Activated naive CD8-positive, alpha-beta T cell treated with anti-CD3 and anti-CD28 coated beads for 36 hours (primary cell): Measurements from ENCODE around the gene SLC7A5. TPM values are rescaled to one million over a fixed set of nuclear protein-coding genes. Genes with fewer than 3 reads are reported as not detected.
"Not testable (repeated sequence)": the region's sequence is repeated elsewhere in the genome, so short reads cannot be mapped to it uniquely, and the experiment has no call there.

Experiments
- DNase-seq: peaks from one replicate; pipeline ENCODE4 v3.0.0; 2021
- H3K27ac Mint-ChIP-seq: one replicate; pipeline ENCODE4 v1.8.0; 2022; ENCODE audit warnings: mild to moderate bottlenecking, moderate library complexity, mixed read lengths
- H3K27me3 Mint-ChIP-seq: one replicate; pipeline ENCODE4 v1.8.0; 2022; ENCODE audit warnings: mild to moderate bottlenecking, mixed read lengths
- H3K36me3 Mint-ChIP-seq: one replicate; pipeline ENCODE4 v1.8.0; 2021; ENCODE audit warnings: mild to moderate bottlenecking, mixed read lengths
- H3K4me1 Mint-ChIP-seq: one replicate; pipeline ENCODE4 v1.8.0; 2021; ENCODE audit warnings: mixed read lengths
- H3K4me3 Mint-ChIP-seq: one replicate; pipeline ENCODE4 v1.8.0; 2022; ENCODE audit warnings: mild to moderate bottlenecking, moderate library complexity, mixed read lengths
- H3K9me3 Mint-ChIP-seq: one replicate; pipeline ENCODE4 v1.8.0; 2022; ENCODE audit warnings: mixed read lengths
- total RNA-seq, 2 experiments: library from RNA; stranded (reverse); gene quantifications; one replicate each; pipeline ENCODE4 v1.2.3, GENCODE V29; 2021

SLC7A5 gene
- total RNA-seq, 2 experiments from 2014 or later: 298 to 301 TPM

- no peak for DNase-seq
- Mint-ChIP-seq H3K27ac (peak overlapping the region; percentile 60), H3K9me3 (no peaks in the 10 kb centered on the region), H3K4me1 (peaks cover 2% of the 10 kb centered on the region), H3K4me3 (no peak overlapping the region), H3K27me3 (peaks cover 3% of the 10 kb centered on the region), H3K36me3 (peaks cover 14% of the 10 kb centered on the region)
Observed at GRCh38 chr16:87828907-87829621, 40.2 kb downstream of the SLC7A5 start.

DNA sequence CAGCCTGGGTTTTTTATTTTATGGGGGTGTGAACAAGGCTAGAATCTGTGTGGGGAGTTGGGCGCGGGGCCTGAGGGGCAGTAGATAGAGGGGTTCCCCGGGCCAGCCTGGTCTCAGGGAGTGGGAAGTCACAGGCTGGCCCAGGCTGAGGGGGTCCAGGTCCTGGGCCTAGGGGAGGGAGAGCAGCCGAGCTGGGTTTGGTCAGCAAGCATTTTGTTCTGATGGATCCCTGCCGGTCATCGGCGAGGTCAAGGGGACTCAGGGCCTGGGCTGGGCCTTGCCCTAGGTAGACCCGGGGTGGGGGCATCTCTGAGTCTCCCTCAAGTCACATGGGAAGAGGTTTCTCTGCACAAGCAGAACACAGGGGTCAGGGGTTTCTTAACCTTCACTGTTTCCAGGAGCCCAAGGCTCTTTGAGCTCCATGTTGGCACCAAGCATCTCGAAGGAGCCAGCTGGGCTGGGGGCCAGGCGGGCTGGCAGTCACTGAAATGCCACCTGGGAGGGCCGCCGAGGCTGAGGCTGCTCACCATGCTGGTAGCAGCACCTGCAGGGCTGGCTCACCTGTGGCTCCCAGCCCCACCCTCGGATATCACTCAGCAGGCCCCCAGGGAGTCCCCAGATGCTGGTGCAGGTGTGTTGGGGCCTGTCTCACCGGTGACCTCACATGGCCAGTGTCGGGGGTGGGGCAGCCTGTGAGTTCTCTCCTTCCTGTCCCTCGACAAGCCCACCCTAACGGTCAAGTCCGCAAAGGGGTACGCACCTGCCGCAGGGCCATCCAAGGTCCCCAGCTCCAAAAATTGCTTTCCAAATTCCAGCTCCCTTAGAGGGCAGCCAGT, 41.0 kb downstream of the SLC7A5 start:
- Mint-ChIP-seq H3K36me3 (peaks cover 13% of the 10 kb centered on the region), H3K27ac (no peak overlapping the region), H3K27me3 (peaks cover 3% of the 10 kb centered on the region), H3K4me1 (peaks cover 2% of the 10 kb centered on the region), H3K4me3 (no peak overlapping the region), H3K9me3 (no peaks in the 10 kb centered on the region)
- no peak for DNase-seq

DNA sequence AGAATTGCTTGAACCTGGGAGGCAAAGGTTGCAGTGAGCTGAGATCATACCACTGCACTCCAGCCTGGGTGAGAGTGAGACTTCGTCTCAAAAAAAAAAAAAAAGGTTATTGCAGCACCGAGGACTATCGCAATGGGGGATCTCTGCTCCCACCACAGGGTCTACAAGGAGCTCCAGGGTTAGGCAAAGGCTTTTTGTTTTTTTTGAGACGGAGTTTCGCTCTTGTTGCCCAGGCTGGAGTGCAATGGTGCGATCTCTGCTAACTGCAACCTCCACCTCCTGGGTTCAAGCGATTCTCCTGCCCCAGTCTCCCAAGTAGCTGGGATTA, 41.8 kb downstream of the SLC7A5 start:
- not testable (repeated sequence) for H3K4me1 Mint-ChIP-seq, H3K27me3 Mint-ChIP-seq, H3K9me3 Mint-ChIP-seq, DNase-seq, H3K4me3 Mint-ChIP-seq
- H3K27ac Mint-ChIP-seq: peak overlapping the region; percentile 63
- H3K36me3 Mint-ChIP-seq: peaks cover 13% of the 10 kb centered on the region

DNA sequence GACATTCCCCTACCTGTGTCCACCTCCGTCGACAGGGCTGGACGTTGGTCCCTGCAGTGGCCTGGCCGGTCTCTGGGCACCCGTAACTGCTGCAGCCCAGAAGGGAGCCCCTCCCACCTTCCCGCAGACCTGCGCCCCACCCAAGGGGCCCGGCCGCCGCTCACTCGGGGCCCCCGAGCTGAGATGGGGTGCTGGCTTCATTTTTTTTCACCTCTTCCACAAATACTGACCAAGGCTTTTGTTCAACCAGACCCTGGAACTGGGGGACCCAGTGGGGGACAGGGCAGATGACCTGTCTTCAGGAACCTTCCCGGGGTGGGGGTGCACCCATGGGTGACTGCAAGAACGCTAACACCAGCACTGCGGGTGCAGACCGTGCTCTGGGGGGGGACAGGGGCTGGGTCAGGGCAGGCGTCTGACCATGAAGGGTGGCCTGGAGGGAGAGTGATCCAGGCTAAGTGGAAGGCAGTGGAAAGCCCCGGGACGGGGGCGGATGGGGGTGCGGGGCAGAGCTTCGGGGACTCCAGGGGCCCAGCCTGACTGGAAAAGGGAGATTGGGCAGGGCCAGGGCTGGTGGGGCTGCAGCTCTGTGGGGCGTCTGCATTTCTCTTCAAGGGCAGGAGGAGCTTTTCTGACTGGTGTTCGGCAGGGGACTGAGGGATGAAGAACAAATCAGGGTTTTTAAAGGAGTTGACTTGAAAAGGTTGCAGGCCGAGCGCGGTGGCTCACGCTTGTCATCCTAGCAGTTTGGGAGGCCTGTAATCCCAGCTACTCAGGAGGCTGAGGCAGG, 42.3 kb downstream of the SLC7A5 start:
- Mint-ChIP-seq H3K9me3 (no peaks in the 10 kb centered on the region), H3K36me3 (peaks cover 13% of the 10 kb centered on the region), H3K27me3 (peaks cover 3% of the 10 kb centered on the region), H3K4me1 (peaks cover 2% of the 10 kb centered on the region), H3K27ac (peak overlapping the region; percentile 63), H3K4me3 (peak overlapping the region; percentile 14)
- no peak for DNase-seq

DNA sequence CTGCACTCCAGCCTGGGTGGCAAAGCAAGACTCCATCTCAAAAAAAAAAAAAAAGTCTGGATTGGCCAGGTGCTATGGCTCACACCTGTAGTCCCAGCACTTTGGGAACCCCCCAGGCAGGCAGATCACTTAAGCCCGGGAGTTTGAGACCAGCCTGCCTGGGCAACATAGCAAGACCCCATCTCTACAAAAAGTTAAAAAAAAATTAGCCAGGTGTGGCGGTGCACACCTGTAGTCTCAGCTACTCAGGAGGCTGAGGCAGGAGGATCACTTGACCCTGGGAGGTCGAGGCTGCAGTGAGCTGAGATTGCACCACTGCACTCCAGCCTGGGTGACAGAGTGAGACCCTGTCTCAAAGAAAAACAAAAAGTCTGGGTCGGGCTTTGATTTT, 42.9 kb downstream of the SLC7A5 start:
- peaks cover 11% of the 10 kb centered on the region for H3K36me3 Mint-ChIP-seq
- not testable (repeated sequence) for H3K9me3 Mint-ChIP-seq, H3K27ac Mint-ChIP-seq, H3K27me3 Mint-ChIP-seq, H3K4me1 Mint-ChIP-seq, DNase-seq
- peak overlapping the region; percentile 18 for H3K4me3 Mint-ChIP-seq

GRCh38 chr16:87825842-87826120, 43.5 kb downstream of the SLC7A5 start:
- H3K36me3 Mint-ChIP-seq: not testable (repeated sequence)

GRCh38 chr16:87824991-87825841, 44.1 kb downstream of the SLC7A5 start:
- H3K9me3 Mint-ChIP-seq: no peaks in the 10 kb centered on the region
- no peak for DNase-seq
- no peak overlapping the region for H3K4me3 Mint-ChIP-seq
- peaks cover 2% of the 10 kb centered on the region for H3K27me3 Mint-ChIP-seq
- H3K4me1 Mint-ChIP-seq: peaks cover 8% of the 10 kb centered on the region
- peaks cover under 1% of the 10 kb centered on the region for H3K36me3 Mint-ChIP-seq
- H3K27ac Mint-ChIP-seq: peak overlapping the region; percentile 61

More at GRCh38 chr16:87825842-87826120, 43.5 kb downstream of the SLC7A5 start:
- H3K27me3 Mint-ChIP-seq, DNase-seq, H3K9me3 Mint-ChIP-seq, H3K4me3 Mint-ChIP-seq, H3K4me1 Mint-ChIP-seq, H3K27ac Mint-ChIP-seq: not testable (repeated sequence)

- Mint-ChIP-seq H3K4me1 (peaks cover 6% of the 10 kb centered on the region), H3K36me3 (no peaks in the 10 kb centered on the region), H3K9me3 (no peaks in the 10 kb centered on the region), H3K27me3 (no peaks in the 10 kb centered on the region), H3K4me3 (no peak overlapping the region), H3K27ac (peak overlapping the region; percentile 38)
- no peak for DNase-seq
Observed at GRCh38 chr16:87824016-87824990, 45.0 kb downstream of the SLC7A5 start.

DNA sequence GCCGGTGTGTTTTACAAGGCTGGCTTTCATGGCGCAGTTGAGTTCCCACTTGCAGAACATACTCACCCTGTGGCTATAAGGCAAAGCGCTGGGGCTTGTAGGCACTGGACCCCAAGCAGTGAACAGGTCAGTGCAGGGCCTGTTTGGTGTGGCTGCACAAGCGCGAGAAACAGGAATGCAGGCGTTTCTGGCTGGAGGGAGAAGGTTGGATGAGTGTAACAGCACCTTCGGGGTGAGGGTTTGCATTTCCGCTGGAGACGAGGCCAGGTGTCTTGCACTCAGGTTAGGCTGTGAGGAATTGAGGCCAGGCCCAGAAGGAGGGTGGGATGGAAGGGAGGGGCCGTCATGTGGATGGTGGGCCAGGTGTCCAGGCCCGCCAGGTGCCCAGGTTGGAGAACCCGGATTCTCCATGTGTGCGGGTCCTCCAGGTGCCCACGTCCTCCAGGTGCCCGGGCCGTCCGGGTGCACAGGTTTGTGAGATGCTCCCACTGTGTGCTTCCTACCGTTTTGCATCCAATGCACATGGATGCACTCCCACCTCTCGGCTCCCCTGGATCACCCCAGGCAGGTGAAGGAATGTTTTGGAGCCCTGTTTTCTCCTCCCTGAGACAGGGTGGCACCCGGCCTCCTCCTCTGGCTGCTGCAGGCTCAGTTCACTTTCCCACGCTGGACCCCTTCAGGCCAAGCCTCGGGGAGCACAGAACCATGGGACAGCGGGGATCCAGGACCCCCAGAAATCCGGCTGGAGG, 46.0 kb downstream of the SLC7A5 start:
- H3K4me3 Mint-ChIP-seq: no peak overlapping the region
- no peak for DNase-seq
- H3K36me3 Mint-ChIP-seq: no peaks in the 10 kb centered on the region
- H3K9me3 Mint-ChIP-seq: peaks cover under 1% of the 10 kb centered on the region
- no peaks in the 10 kb centered on the region for H3K27me3 Mint-ChIP-seq
- H3K27ac Mint-ChIP-seq: no peak overlapping the region
- H3K4me1 Mint-ChIP-seq: peaks cover 6% of the 10 kb centered on the region

DNA sequence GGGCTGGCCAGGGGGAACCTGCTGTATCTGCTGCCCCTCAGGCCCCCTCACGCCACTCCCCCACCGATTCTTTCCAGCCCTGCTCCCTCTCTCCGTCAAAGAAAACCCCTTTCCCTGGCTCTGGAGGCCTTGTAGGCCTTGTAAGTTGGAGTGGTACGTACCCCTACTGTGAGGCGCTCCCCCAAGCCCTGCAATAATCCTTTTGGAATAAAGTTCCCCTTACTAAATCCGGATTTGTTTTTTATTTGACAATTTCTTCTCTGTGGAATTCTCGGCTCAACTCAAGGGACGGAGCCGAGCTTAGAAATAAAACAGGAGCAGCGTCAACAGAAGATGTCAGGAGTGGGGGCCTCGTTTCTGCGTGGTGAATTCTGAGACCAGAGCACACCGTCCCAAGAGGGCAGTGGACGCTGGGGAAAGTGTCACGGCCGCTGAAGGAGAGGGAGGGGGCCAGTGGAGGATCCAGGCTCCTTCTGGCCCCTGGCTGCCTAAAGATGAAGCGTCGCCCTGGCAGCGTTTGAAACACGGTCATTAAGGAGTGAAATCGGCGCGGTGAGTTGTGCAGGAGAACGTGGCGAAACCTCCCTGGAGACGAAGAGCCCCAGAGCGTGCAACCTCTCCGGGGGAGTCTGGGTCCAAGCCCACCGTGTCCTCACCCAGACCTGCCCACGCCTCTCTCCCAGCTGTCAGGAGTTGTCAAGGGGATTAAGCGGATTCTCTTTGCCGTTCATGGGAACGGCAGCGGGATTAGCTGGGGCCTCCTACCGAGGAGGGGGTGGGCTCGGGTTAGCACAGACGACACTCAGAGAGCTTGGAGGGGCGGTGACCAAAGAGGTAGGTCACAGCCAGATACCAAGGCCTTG, 47.0 kb downstream of the SLC7A5 start:
- H3K27me3 Mint-ChIP-seq: no peaks in the 10 kb centered on the region
- peak overlapping the region; percentile 29 for H3K27ac Mint-ChIP-seq
- H3K4me1 Mint-ChIP-seq: peaks cover 6% of the 10 kb centered on the region
- no peak for DNase-seq
- no peak overlapping the region for H3K4me3 Mint-ChIP-seq
- H3K36me3 Mint-ChIP-seq: peaks cover 5% of the 10 kb centered on the region
- H3K9me3 Mint-ChIP-seq: peaks cover 7% of the 10 kb centered on the region

GRCh38 chr16:87821376-87822107, 47.8 kb downstream of the SLC7A5 start:
- peaks cover 5% of the 10 kb centered on the region for H3K36me3 Mint-ChIP-seq
- H3K27me3 Mint-ChIP-seq: no peaks in the 10 kb centered on the region
- peaks cover 6% of the 10 kb centered on the region for H3K4me1 Mint-ChIP-seq
- no peak for DNase-seq
- peak overlapping the region; percentile 60 for H3K27ac Mint-ChIP-seq
- no peak overlapping the region for H3K4me3 Mint-ChIP-seq
- peaks cover 13% of the 10 kb centered on the region for H3K9me3 Mint-ChIP-seq

- Mint-ChIP-seq H3K27ac (no peak overlapping the region), H3K9me3 (peaks cover 14% of the 10 kb centered on the region), H3K4me1 (peaks cover 6% of the 10 kb centered on the region), H3K36me3 (peaks cover 5% of the 10 kb centered on the region), H3K4me3 (no peak overlapping the region), H3K27me3 (no peaks in the 10 kb centered on the region)
- DNase-seq: no peak
Observed at GRCh38 chr16:87819983-87820382, 49.3 kb downstream of the SLC7A5 start.
